Large intestine (tissue), 3 donors: Measurements from ENCODE around the gene NSUN6. TPM values are rescaled to one million over a fixed set of nuclear protein-coding genes. Genes with fewer than 3 reads are reported as not detected.
A peak's percentile ranks its signal among the peaks of the same experiment; 100 is the strongest.

Experiments
- DNase-seq, 2 donors: peaks; one replicate each; pipeline versions ENCODE4 v3.0.0 to v3.0.0-alpha.2; 2013
- H3K27ac ChIP-seq: one replicate; pipeline ENCODE4 v1.5.1; 2013; ENCODE audit warnings: low read length
- H3K27me3 ChIP-seq: 2 replicates; pipeline ENCODE4 v1.6.1; 2013; ENCODE audit warnings: low read length; ENCODE audit not compliant: control insufficient read depth, insufficient read depth
- H3K36me3 ChIP-seq: 2 replicates; pipeline ENCODE4 v1.6.1; 2013; ENCODE audit warnings: low read length; ENCODE audit not compliant: control insufficient read depth, insufficient read depth
- H3K4me1 ChIP-seq: one replicate; pipeline ENCODE4 v1.6.1; 2013; ENCODE audit warnings: low read length; ENCODE audit not compliant: control insufficient read depth, insufficient read depth
- H3K4me3 ChIP-seq: one replicate; pipeline ENCODE4 v1.5.1; 2013; ENCODE audit warnings: low read length
- H3K9me3 ChIP-seq: one replicate; pipeline ENCODE4 v1.6.1; 2013; ENCODE audit warnings: mild to moderate bottlenecking, low read depth, low read length, moderate library complexity; ENCODE audit not compliant: control insufficient read depth
- WGBS: methylation state at CpG from one replicate; pipeline ENCODE4 v1.1.5; 2013; ENCODE audit warnings: low lambda C conversion rate; ENCODE audit not compliant: insufficient coverage; 5-methylcytosine and 5-hydroxymethylcytosine counted together
- polyA plus RNA-seq: library from polyadenylated mRNA; unstranded; fragments of 120-200 nt; gene quantifications from one replicate; pipeline ENCODE4 v1.2.1, GENCODE V29; 2013

The NSUN6 gene
- polyA plus RNA-seq, 1 donor, result 30.8 TPM

GRCh38 chr10:18659819-18660535, 8.6 kb upstream of the NSUN6 start:
- Histone ChIP-seq H3K27ac (peak overlapping the region; percentile 94), H3K36me3 (peaks cover 4% of the 10 kb centered on the region), H3K4me3 (peak overlapping the region; percentile 67), H3K27me3 (no peaks in the 10 kb centered on the region), H3K9me3 (no peaks in the 10 kb centered on the region), H3K4me1 (peaks cover 16% of the 10 kb centered on the region)
- 0% methylated on average over 2 of the region's 23 CpGs for WGBS
- DNase-seq, result peak; percentile 84 to 94

GRCh38 chr10:18659125-18659818, 7.9 kb upstream of the NSUN6 start, which contains the start of gene ARL5B:
Gene ARL5B, plus strand, starts transcription at chr10:18659431. Its CDS starts 207 bp downstream, at chr10:18659638.
- H3K4me1 ChIP-seq, result peaks cover 16% of the 10 kb centered on the region
- H3K4me3 ChIP-seq, result peak within 1 kb of the TSS; percentile 67
- peaks cover 5% of the 10 kb centered on the region for H3K36me3 ChIP-seq
- no peaks in the 10 kb centered on the region for H3K9me3 ChIP-seq
- peak within 1 kb of the TSS; percentile 94 for H3K27ac ChIP-seq
- no peaks in the 10 kb centered on the region for H3K27me3 ChIP-seq
- peak; percentile 98 to 99 for DNase-seq
- WGBS, result 0% methylated on average over 4 of the region's 72 CpGs

- WGBS, result no CpG with 5 or more reads among the region's 23 CpGs
- peaks cover 16% of the 10 kb centered on the region for H3K4me1 ChIP-seq
- no peaks in the 10 kb centered on the region for H3K9me3 ChIP-seq
Measured at GRCh38 chr10:18658271-18659124, 7.1 kb upstream of the NSUN6 start.

GRCh38 chr10:18656724-18657123, 5.3 kb upstream of the NSUN6 start:
- no peaks in the 10 kb centered on the region for H3K9me3 ChIP-seq
- H3K27ac ChIP-seq, result no peak overlapping the region
- H3K36me3 ChIP-seq, result peaks cover 4% of the 10 kb centered on the region
- no peak for DNase-seq
- no CpG with 5 or more reads among the region's 3 CpGs for WGBS
- H3K4me1 ChIP-seq, result peaks cover 11% of the 10 kb centered on the region
- H3K4me3 ChIP-seq, result no peak overlapping the region
- H3K27me3 ChIP-seq, result no peaks in the 10 kb centered on the region

More at GRCh38 chr10:18658271-18659124, 7.1 kb upstream of the NSUN6 start:
- Histone ChIP-seq H3K27me3 (no peaks in the 10 kb centered on the region), H3K27ac (peak overlapping the region; percentile 94), H3K4me3 (peak overlapping the region; percentile 67), H3K36me3 (peaks cover 7% of the 10 kb centered on the region)
- peak; percentile 50 to 79 for DNase-seq

- no peak overlapping the region for H3K4me3 ChIP-seq
- H3K9me3 ChIP-seq, result no peaks in the 10 kb centered on the region
- no CpG with 5 or more reads among the region's 3 CpGs for WGBS
- H3K36me3 ChIP-seq, result peaks cover 4% of the 10 kb centered on the region
- DNase-seq, result no peak
- H3K27me3 ChIP-seq, result no peaks in the 10 kb centered on the region
- H3K27ac ChIP-seq, result no peak overlapping the region
- H3K4me1 ChIP-seq, result peaks cover 2% of the 10 kb centered on the region
Measured at GRCh38 chr10:18653112-18653511, 1.7 kb upstream of the NSUN6 start.

GRCh38 chr10:18650404-18650997, 886 bp downstream of the NSUN6 start:
- H3K9me3 ChIP-seq, result no peaks in the 10 kb centered on the region
- H3K36me3 ChIP-seq, result peaks cover 14% of the 10 kb centered on the region
- DNase-seq, result peak in 1 of 2 donors; percentile 53
- peak overlapping the region; percentile 88 for H3K27ac ChIP-seq
- no peaks in the 10 kb centered on the region for H3K4me1 ChIP-seq
- WGBS, result no CpG with 5 or more reads among the region's 6 CpGs
- H3K27me3 ChIP-seq, result no peaks in the 10 kb centered on the region
- peak overlapping the region; percentile 89 for H3K4me3 ChIP-seq

- H3K36me3 ChIP-seq, result peaks cover 13% of the 10 kb centered on the region
- no peak for DNase-seq
- peak overlapping the region; percentile 89 for H3K4me3 ChIP-seq
- H3K27ac ChIP-seq, result no peak overlapping the region
- no peaks in the 10 kb centered on the region for H3K9me3 ChIP-seq
- 56% methylated on average over 3 of the region's 7 CpGs for WGBS
- H3K27me3 ChIP-seq, result no peaks in the 10 kb centered on the region
- no peaks in the 10 kb centered on the region for H3K4me1 ChIP-seq
Measured at GRCh38 chr10:18649364-18649959, 1.9 kb downstream of the NSUN6 start.

- H3K36me3 ChIP-seq, result peaks cover 11% of the 10 kb centered on the region
- no peak for DNase-seq
- H3K9me3 ChIP-seq, result no peaks in the 10 kb centered on the region
- no peak overlapping the region for H3K4me3 ChIP-seq
- H3K27me3 ChIP-seq, result no peaks in the 10 kb centered on the region
- no peaks in the 10 kb centered on the region for H3K4me1 ChIP-seq
- no peak overlapping the region for H3K27ac ChIP-seq
- no CpG with 5 or more reads among the region's 3 CpGs for WGBS
Measured at GRCh38 chr10:18647945-18648344, 3.4 kb downstream of the NSUN6 start.

GRCh38 chr10:18647151-18647550, 4.2 kb downstream of the NSUN6 start:
- Histone ChIP-seq H3K27me3 (no peaks in the 10 kb centered on the region), H3K9me3 (no peaks in the 10 kb centered on the region), H3K4me1 (no peaks in the 10 kb centered on the region), H3K36me3 (peaks cover 11% of the 10 kb centered on the region), H3K4me3 (no peak overlapping the region), H3K27ac (no peak overlapping the region)
- no CpG with 5 or more reads among the region's 2 CpGs for WGBS
- DNase-seq, result no peak
